Stimulated activated memory B cell treated with anti-CD40 and anti-IgM and Interleukin-4, amounts not matched to agents 10 μg/mL and 1 μg/mL and 100 μg/mL, for 72 hours (primary cell): ENCODE results near the gene CCDC149.

Experiments used
- ATAC-seq: fragments of 150-1000 bp; cut with Tn5 transposase; 2 replicates; pipeline ENCODE4 v1.10.0; 2021
- H3K27ac Mint-ChIP-seq: one replicate; pipeline ENCODE4 v1.8.0; 2022; ENCODE audit warnings: mild to moderate bottlenecking, mixed read lengths
- H3K27me3 Mint-ChIP-seq: one replicate; pipeline ENCODE4 v1.8.0; 2022; ENCODE audit warnings: mixed read lengths
- H3K36me3 Mint-ChIP-seq: one replicate; pipeline ENCODE4 v1.8.0; 2022; ENCODE audit warnings: mixed read lengths
- H3K4me1 Mint-ChIP-seq: one replicate; pipeline ENCODE4 v1.8.0; 2022; ENCODE audit warnings: mixed read lengths
- H3K4me3 Mint-ChIP-seq: one replicate; pipeline ENCODE4 v1.8.0; 2022; ENCODE audit warnings: mild to moderate bottlenecking, moderate library complexity, mixed read lengths
- H3K9me3 Mint-ChIP-seq: one replicate; pipeline ENCODE4 v1.8.0; 2022; ENCODE audit warnings: mixed read lengths

The CCDC149 gene

DNA sequence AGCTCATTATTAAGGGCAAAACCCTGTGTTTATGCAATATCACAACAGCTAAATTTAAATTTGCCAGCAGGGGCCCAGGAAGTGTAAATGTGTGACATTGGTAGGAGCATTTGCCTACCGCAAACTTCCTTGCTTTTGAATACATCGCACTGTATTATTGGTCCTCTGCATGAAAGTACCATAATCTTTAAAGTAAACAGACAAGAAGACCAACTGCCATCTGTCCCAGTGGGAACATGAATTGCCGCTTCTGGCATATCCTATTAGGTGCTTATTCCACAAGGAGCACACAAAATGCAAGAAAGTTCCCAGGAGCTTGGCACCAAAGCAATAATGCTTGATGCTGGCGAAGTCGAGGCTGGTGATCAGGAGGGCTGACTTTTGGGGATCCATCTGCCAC, 66.1 kb downstream of the CCDC149 start:
- no peak for ATAC-seq
- Mint-ChIP-seq H3K4me3 (no peak overlapping the region), H3K27ac (no peak overlapping the region), H3K36me3 (no peaks in the 10 kb centered on the region), H3K9me3 (peaks cover 2% of the 10 kb centered on the region), H3K4me1 (no peaks in the 10 kb centered on the region), H3K27me3 (no peaks in the 10 kb centered on the region)

DNA sequence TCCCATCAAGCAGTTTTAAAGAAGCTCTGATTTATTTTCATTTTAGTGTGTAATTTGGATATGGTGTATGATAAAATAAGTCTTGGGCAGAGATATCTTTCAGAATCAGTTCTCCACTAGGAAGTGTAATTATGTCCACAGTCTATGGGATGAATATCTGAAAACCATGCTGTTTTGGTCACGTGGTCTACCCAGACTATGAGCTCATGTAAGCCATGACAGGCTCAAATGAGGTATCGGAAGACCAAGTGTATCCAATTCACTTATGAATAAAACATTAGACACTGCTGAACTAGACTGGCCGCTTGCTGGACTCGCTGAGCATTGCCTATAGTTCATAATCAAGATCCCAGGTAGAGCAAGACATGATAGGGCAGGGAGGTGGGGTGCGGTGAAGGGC, 66.9 kb downstream of the CCDC149 start:
- Mint-ChIP-seq H3K4me1 (no peaks in the 10 kb centered on the region), H3K4me3 (no peak overlapping the region), H3K36me3 (no peaks in the 10 kb centered on the region), H3K9me3 (peaks cover 2% of the 10 kb centered on the region), H3K27ac (no peak overlapping the region), H3K27me3 (no peaks in the 10 kb centered on the region)
- no peak for ATAC-seq

DNA sequence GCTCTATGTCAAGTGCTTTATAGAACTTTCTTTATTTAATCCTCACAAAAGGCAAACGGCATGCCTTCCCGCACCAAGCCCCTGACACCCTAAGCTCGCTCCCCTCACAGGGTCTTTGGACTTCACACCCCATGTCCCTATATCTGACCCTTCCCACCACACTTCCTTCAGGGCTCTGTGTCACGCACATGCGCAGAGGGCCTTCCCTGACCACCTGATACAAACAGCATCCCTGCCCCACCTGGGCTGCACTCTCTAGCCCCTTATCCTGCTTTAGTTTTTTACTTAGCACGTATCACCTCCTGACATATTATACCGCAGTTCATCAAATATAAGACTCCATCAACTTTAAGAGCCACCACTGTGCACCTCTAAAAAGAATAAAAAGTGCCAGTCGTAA, 67.7 kb downstream of the CCDC149 start:
- no peaks in the 10 kb centered on the region for H3K36me3 Mint-ChIP-seq
- peaks cover under 1% of the 10 kb centered on the region for H3K9me3 Mint-ChIP-seq
- H3K27me3 Mint-ChIP-seq = no peaks in the 10 kb centered on the region
- H3K4me3 Mint-ChIP-seq = no peak overlapping the region
- H3K27ac Mint-ChIP-seq = no peak overlapping the region
- no peaks in the 10 kb centered on the region for H3K4me1 Mint-ChIP-seq
- ATAC-seq = no peak

DNA sequence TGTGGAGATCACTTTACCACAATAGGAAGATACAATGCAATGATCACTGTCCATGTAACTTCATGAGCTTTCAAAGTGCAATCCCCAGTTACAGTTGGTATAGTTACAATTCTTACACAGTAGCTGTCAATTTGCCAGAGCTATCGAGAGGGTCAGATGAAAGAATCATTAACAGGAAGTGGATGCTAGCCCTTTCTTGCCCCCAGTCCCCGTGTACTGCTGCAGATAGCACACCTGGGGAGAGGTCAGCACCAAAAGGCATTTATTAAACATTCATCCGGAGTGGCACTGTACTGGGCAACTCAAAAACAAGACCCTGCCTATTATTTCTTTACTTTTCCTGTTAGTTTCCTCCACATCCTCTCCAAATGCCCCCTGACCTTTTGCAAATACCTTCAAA, 69.7 kb downstream of the CCDC149 start:
- H3K27me3 Mint-ChIP-seq = no peaks in the 10 kb centered on the region
- H3K36me3 Mint-ChIP-seq = no peaks in the 10 kb centered on the region
- H3K9me3 Mint-ChIP-seq = no peaks in the 10 kb centered on the region
- no peak overlapping the region for H3K27ac Mint-ChIP-seq
- no peak for ATAC-seq
- H3K4me1 Mint-ChIP-seq = no peaks in the 10 kb centered on the region
- no peak overlapping the region for H3K4me3 Mint-ChIP-seq

DNA sequence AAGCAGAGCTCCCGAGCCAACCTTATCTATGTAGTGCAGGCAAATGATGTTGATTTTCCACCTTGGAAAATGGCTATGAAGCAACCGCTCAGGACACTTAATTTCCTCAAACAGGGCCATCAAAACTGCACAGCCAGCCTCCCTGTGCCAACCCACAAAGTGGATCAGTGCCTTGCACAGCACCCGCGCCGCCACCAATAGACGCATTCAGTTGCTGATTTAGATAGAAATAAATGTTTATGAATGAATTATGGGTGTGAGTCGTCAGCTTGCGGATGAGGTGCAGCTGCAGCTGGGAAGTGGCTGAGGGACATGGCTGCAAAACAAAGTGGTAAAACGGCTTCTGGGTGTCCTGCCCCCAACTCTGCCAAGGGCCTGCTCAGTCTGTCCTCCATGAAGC, 70.5 kb downstream of the CCDC149 start:
- no peaks in the 10 kb centered on the region for H3K9me3 Mint-ChIP-seq
- H3K4me3 Mint-ChIP-seq = no peak overlapping the region
- no peaks in the 10 kb centered on the region for H3K36me3 Mint-ChIP-seq
- no peaks in the 10 kb centered on the region for H3K4me1 Mint-ChIP-seq
- no peak overlapping the region for H3K27ac Mint-ChIP-seq
- no peak for ATAC-seq
- H3K27me3 Mint-ChIP-seq = no peaks in the 10 kb centered on the region

DNA sequence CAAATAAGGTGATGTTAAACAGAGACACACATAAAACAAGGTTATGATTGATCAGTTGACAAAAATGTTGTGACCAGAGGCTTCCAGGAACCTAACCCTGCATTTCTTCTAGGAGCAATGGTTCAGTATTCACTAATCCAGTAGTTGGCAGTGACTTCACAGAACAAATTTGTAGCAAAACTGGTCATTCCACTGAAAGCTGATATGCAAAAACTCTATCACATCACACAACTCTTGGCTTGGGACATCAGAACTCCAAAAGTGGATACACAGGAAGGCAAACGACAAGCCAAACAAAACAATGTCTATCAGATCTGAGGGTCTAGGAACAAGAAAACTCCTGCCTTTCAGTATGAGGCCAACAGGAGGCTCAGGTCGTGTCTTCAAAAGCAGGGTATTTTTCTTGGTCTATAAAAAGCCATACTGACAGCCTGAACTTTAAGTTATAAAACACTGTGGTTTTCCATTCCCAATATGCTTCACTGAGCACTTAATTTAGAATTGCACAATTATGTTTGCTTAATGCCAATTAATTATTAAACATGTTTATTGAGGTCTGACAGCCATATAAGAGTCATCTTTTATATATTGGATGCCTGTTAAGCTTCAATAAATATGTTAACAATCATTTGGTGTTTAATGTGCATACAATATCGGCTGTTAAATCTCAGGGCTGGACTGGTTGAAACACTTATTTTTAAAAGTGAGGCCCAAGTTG, 71.9 kb downstream of the CCDC149 start:
- no peaks in the 10 kb centered on the region for H3K9me3 Mint-ChIP-seq
- H3K4me1 Mint-ChIP-seq = no peaks in the 10 kb centered on the region
- H3K4me3 Mint-ChIP-seq = no peak overlapping the region
- no peaks in the 10 kb centered on the region for H3K36me3 Mint-ChIP-seq
- no peak overlapping the region for H3K27ac Mint-ChIP-seq
- ATAC-seq = no peak
- no peaks in the 10 kb centered on the region for H3K27me3 Mint-ChIP-seq

DNA sequence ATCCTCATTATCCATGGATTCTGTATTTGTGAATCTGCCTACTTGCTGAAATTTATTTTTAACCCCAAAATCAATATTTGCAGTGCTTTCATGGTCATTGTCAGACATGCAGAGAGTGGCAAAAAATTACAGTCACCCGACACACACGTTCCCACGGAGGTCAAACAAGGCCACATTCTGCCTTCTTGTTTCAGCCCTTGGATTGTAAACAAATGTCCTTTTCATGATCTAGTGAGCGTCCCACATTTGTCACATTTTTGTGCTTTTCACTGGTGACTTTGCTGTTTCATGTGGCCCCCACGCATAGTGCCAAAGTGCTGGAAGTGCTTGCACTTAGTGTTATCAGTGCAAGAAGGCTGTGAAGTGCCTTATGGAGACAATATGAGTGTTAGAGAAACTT, 72.5 kb downstream of the CCDC149 start:
- Mint-ChIP-seq H3K36me3 (no peaks in the 10 kb centered on the region), H3K4me1 (no peaks in the 10 kb centered on the region), H3K4me3 (no peak overlapping the region), H3K27me3 (no peaks in the 10 kb centered on the region), H3K9me3 (no peaks in the 10 kb centered on the region), H3K27ac (no peak overlapping the region)
- ATAC-seq = no peak

DNA sequence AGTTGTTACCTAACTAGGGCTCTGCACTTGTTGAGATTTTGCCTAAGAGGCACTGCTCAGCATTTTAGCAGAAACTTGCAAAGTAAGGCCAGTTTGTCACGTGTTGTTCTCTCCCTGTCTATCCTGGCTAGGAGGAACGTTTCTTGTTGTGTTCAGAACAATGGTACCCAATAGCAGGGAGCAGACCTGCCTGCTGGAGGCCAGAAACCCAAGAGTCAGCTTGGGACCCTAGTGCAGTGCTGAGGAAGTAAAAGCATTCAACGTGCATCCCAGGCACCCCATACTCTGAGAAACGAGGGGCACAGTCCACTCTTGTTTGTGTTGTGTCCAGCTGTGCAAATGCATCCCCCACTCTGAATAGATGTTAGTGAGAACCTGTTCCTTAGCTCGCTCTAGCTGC, 75.1 kb downstream of the CCDC149 start:
- Mint-ChIP-seq H3K4me3 (no peak overlapping the region), H3K36me3 (no peaks in the 10 kb centered on the region), H3K9me3 (no peaks in the 10 kb centered on the region), H3K4me1 (no peaks in the 10 kb centered on the region), H3K27me3 (no peaks in the 10 kb centered on the region), H3K27ac (no peak overlapping the region)
- no peak for ATAC-seq

DNA sequence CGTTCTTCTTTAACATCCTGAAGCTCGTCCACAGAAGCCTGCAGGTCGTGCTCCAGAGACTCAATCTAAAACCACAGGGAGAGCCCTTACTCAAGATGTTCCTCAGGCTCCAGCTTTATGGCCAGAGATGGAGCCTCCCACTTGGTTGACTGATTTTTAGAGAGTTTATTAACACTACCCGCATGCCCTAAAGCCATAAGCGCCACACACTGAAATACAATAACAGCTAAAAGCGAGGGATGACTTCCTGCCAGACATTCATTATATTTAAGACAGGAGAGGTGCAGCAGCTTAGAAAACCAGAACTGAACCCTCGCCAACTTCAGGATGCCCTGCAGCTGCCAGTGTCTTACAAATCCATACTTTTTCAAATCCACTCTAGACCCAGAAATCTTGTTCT, 75.5 kb downstream of the CCDC149 start:
- Mint-ChIP-seq H3K27ac (no peak overlapping the region), H3K36me3 (no peaks in the 10 kb centered on the region), H3K4me3 (no peak overlapping the region), H3K27me3 (no peaks in the 10 kb centered on the region), H3K9me3 (no peaks in the 10 kb centered on the region), H3K4me1 (no peaks in the 10 kb centered on the region)
- no peak for ATAC-seq

DNA sequence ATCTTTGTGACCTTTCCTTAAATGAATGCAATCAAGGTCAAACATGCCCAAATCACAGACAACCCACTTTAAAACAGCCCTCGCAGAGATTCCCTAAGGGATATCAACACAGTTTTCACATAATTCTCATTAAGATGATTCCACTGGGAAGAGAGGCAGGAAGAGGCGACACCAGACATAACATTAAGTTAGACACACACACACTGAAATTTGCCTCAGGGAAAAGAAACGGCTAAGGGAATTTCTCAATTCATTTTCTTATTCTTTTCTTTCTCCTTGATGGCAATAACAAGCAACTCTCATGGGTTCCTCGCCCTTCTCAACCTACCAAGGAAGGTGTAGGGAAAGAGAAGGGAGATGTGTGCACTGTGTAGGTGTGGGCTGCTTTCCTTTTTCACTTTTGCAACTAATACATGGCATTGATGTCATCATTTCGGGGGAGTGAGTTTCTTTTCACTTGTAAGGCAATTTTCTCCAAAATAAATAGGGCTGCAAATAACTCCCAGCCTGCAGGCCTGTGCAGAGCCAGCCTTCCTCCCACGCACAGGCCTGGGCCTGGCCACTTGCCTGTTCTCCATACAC, 76.1 kb downstream of the CCDC149 start:
- Mint-ChIP-seq H3K27me3 (no peaks in the 10 kb centered on the region), H3K27ac (no peak overlapping the region), H3K9me3 (no peaks in the 10 kb centered on the region), H3K36me3 (no peaks in the 10 kb centered on the region), H3K4me3 (no peak overlapping the region), H3K4me1 (no peaks in the 10 kb centered on the region)
- no peak for ATAC-seq

DNA sequence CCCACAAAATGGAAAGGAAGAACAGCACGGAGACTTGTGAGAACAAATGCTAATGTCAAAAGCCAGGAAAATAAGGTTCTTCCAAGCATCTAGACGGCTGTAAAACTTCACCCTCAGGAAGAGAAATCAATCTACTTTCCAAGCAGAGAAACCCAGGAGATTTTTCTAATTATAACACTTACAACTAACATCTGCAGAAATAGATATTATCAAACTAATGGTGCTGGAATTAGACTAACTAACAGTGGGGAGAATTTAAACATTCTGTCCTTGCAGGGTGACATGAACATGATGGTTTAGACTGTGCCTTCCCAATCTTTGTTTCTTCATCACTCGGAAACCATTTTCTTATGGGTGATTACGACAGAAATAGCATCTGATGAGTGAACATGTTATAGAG, 77.1 kb downstream of the CCDC149 start:
- no peak for ATAC-seq
- no peak overlapping the region for H3K27ac Mint-ChIP-seq
- H3K9me3 Mint-ChIP-seq = no peaks in the 10 kb centered on the region
- H3K4me3 Mint-ChIP-seq = no peak overlapping the region
- H3K36me3 Mint-ChIP-seq = no peaks in the 10 kb centered on the region
- no peaks in the 10 kb centered on the region for H3K27me3 Mint-ChIP-seq
- H3K4me1 Mint-ChIP-seq = no peaks in the 10 kb centered on the region

DNA sequence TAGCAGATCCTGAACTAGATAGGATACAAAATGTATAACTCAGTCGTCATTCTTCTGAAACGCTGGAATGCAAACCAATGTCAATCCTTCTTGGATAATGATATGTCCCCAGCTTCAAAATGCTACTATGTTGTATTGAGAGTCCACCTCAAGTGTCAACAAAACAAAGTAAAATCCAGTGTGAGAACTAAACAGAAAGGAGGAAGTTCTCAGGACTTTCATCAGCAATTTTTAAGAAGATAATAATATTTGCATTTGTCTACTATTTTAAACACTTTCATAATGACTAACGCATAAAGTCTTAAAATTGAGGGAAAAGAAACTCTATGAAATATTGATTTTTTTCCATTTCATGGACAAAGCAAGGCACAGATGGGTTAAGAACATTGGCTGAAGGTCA, 81.2 kb downstream of the CCDC149 start:
- no peak overlapping the region for H3K27ac Mint-ChIP-seq
- no peaks in the 10 kb centered on the region for H3K9me3 Mint-ChIP-seq
- peaks cover 11% of the 10 kb centered on the region for H3K27me3 Mint-ChIP-seq
- H3K36me3 Mint-ChIP-seq = no peaks in the 10 kb centered on the region
- H3K4me1 Mint-ChIP-seq = no peaks in the 10 kb centered on the region
- no peak overlapping the region for H3K4me3 Mint-ChIP-seq
- no peak for ATAC-seq

DNA sequence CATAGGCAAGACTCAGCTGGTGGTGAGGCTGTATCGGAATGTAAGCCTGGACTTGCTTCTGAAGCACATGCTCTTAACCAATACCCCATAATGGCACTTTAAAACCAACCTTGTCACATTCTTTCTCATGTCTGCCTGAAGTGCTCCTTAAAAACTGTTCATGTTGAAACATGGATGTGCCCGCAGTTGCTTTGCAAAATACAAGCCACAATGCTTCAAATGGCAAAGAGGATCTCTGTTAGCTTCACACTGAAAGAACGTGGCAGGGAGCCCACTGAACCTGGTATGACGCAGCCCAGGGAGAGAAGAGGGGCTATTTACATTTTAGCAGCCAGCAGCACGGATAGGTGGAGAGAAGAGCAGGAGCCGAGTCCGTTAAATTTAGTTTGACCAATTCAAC, 88.1 kb downstream of the CCDC149 start:
- H3K9me3 Mint-ChIP-seq = peaks cover 3% of the 10 kb centered on the region
- H3K36me3 Mint-ChIP-seq = no peaks in the 10 kb centered on the region
- peaks cover 20% of the 10 kb centered on the region for H3K27me3 Mint-ChIP-seq
- no peaks in the 10 kb centered on the region for H3K4me1 Mint-ChIP-seq
- ATAC-seq = no peak
- H3K27ac Mint-ChIP-seq = no peak overlapping the region
- no peak overlapping the region for H3K4me3 Mint-ChIP-seq

DNA sequence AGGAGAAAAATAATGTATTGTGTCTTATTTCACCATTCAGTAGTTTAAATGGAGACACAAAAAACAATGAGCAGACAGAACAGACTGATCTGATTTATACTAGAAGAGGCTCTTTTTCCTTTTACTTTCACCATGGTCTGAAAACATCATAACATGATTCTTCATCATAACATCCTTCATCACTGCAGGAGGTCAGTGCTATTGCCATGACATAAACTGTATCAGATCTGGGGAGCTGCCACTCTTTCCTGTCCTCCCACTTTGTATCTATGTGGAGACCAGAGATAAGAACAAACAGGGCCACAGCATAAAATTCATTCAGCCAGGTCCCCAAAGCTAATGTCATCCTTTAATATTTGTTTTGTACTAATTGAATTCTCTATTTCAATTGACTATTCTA, 92.3 kb downstream of the CCDC149 start:
- Mint-ChIP-seq H3K27me3 (no peaks in the 10 kb centered on the region), H3K36me3 (no peaks in the 10 kb centered on the region), H3K27ac (no peak overlapping the region), H3K4me3 (no peak overlapping the region), H3K9me3 (no peaks in the 10 kb centered on the region), H3K4me1 (no peaks in the 10 kb centered on the region)
- ATAC-seq = no peak

DNA sequence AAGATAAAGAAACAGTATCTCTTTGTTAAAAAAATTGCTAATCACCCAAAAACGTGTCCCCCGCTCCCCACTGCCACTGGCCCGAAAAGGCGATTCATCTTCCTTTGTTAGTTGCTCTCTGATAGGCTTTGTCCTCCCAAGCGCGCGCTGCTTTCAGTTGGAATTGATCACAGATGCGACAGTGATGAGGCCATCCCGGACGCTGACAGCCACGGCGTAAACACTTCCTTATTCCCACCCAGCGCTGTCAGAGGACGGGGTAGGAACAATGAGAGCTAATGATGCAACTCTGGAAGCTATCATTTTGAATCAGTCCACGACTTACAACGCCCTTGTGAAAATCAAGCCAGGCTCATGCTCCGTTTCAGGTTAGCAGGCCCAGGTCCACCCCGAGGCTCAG, 96.0 kb downstream of the CCDC149 start:
- H3K4me1 Mint-ChIP-seq = no peaks in the 10 kb centered on the region
- H3K27me3 Mint-ChIP-seq = no peaks in the 10 kb centered on the region
- peaks cover 8% of the 10 kb centered on the region for H3K9me3 Mint-ChIP-seq
- H3K36me3 Mint-ChIP-seq = no peaks in the 10 kb centered on the region
- H3K4me3 Mint-ChIP-seq = no peak overlapping the region
- H3K27ac Mint-ChIP-seq = no peak overlapping the region
- no peak for ATAC-seq

DNA sequence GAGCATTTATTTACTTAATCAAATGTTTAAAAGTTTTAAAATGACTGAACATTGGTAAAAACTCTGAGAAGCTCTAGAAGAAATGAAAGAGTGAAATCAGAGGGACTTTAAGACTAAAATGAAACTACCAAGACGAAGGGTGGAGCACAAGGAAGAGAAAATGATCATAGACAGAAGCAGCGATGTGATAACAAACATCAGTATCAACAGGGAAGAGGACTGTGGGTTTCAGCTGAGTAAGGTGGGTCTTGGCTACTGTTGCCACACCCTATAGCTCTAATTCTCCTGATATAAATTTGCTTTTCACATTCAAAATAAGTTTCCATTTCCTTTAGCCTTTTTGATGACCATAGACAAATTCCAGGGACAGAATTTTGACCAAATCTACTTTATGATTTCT, 99.1 kb downstream of the CCDC149 start:
- Mint-ChIP-seq H3K9me3 (peaks cover 8% of the 10 kb centered on the region), H3K27me3 (no peaks in the 10 kb centered on the region), H3K36me3 (no peaks in the 10 kb centered on the region), H3K4me3 (no peak overlapping the region), H3K4me1 (no peaks in the 10 kb centered on the region), H3K27ac (no peak overlapping the region)
- no peak for ATAC-seq
